Measurements from ENCODE around the gene TESMIN. TPM values are rescaled to one million over a fixed set of nuclear protein-coding genes. Genes with fewer than 3 reads are reported as not detected.

The TESMIN gene
- total and polyA plus RNA-seq, 2 donors = 2.0 to 4.6 TPM

GRCh38 chr11:68778205-68778604, 26.9 kb upstream of the TESMIN start:
- H3K9me3 ChIP-seq (ENCODE audit: control insufficient read depth in 2 of 2, insufficient read depth in 1 of 2, low read length in 1 of 2) = no peaks in the 10 kb centered on the region
- 97% methylated on average over 7 of the region's 7 CpGs for WGBS
- peaks cover 18 to 34% of the 10 kb centered on the region in 2 donors for H3K36me3 ChIP-seq (ENCODE audit: control insufficient read depth in 2 of 2, insufficient read depth in 2 of 2, low read length in 1 of 2)
- H3K27me3 ChIP-seq (ENCODE audit: control insufficient read depth in 2 of 2, insufficient read depth in 1 of 2, low read length in 1 of 2) = no peaks in the 10 kb centered on the region
- no peak overlapping the region for H3K27ac ChIP-seq (ENCODE audit: low read depth in 1 of 2, low read length in 1 of 2)
- DNase-seq (ENCODE audit: low read depth in 6 of 9, low spot score in 9 of 9) = no peak
- H3K4me1 ChIP-seq (ENCODE audit: control insufficient read depth in 2 of 2, insufficient read depth in 2 of 2, low read length in 2 of 2) = no peaks in the 10 kb centered on the region
- no peak overlapping the region for H3K4me3 ChIP-seq (ENCODE audit: low read length in 2 of 2)

GRCh38 chr11:68776442-68777235, 25.3 kb upstream of the TESMIN start:
- Histone ChIP-seq H3K36me3 (ENCODE audit: control insufficient read depth in 2 of 2, insufficient read depth in 2 of 2, low read length in 1 of 2) (peaks cover 18 to 38% of the 10 kb centered on the region in 2 donors), H3K9me3 (ENCODE audit: control insufficient read depth in 2 of 2, insufficient read depth in 1 of 2, low read length in 1 of 2) (no peaks in the 10 kb centered on the region), H3K4me1 (ENCODE audit: control insufficient read depth in 2 of 2, insufficient read depth in 2 of 2, low read length in 2 of 2) (no peaks in the 10 kb centered on the region), H3K27ac (ENCODE audit: low read depth in 1 of 2, low read length in 1 of 2) (no peak overlapping the region), H3K4me3 (ENCODE audit: low read length in 2 of 2) (no peak overlapping the region), H3K27me3 (ENCODE audit: control insufficient read depth in 2 of 2, insufficient read depth in 1 of 2, low read length in 1 of 2) (no peaks in the 10 kb centered on the region)
- DNase-seq (ENCODE audit: low read depth in 6 of 9, low spot score in 9 of 9) = no peak
- WGBS = 92% methylated on average over 20 of the region's 20 CpGs

- peaks cover 16 to 35% of the 10 kb centered on the region in 2 donors for H3K36me3 ChIP-seq (ENCODE audit: control insufficient read depth in 2 of 2, insufficient read depth in 2 of 2, low read length in 1 of 2)
- H3K9me3 ChIP-seq (ENCODE audit: control insufficient read depth in 2 of 2, insufficient read depth in 1 of 2, low read length in 1 of 2) = no peaks in the 10 kb centered on the region
- no peaks in the 10 kb centered on the region for H3K27me3 ChIP-seq (ENCODE audit: control insufficient read depth in 2 of 2, insufficient read depth in 1 of 2, low read length in 1 of 2)
- H3K4me3 ChIP-seq (ENCODE audit: low read length in 2 of 2) = no peak overlapping the region
- 98% methylated on average over 4 of the region's 4 CpGs for WGBS
- no peaks in the 10 kb centered on the region for H3K4me1 ChIP-seq (ENCODE audit: control insufficient read depth in 2 of 2, insufficient read depth in 2 of 2, low read length in 2 of 2)
- H3K27ac ChIP-seq (ENCODE audit: low read depth in 1 of 2, low read length in 1 of 2) = no peak overlapping the region
- no peak for DNase-seq (ENCODE audit: low read depth in 6 of 9, low spot score in 9 of 9)
Observed at GRCh38 chr11:68775951-68776388, 24.6 kb upstream of the TESMIN start.

- Histone ChIP-seq H3K27ac (ENCODE audit: low read depth in 1 of 2, low read length in 1 of 2) (no peak overlapping the region), H3K9me3 (ENCODE audit: control insufficient read depth in 2 of 2, insufficient read depth in 1 of 2, low read length in 1 of 2) (no peaks in the 10 kb centered on the region), H3K36me3 (ENCODE audit: control insufficient read depth in 2 of 2, insufficient read depth in 2 of 2, low read length in 1 of 2) (peaks cover 8 to 40% of the 10 kb centered on the region in 2 donors), H3K27me3 (ENCODE audit: control insufficient read depth in 2 of 2, insufficient read depth in 1 of 2, low read length in 1 of 2) (no peaks in the 10 kb centered on the region), H3K4me1 (ENCODE audit: control insufficient read depth in 2 of 2, insufficient read depth in 2 of 2, low read length in 2 of 2) (no peaks in the 10 kb centered on the region), H3K4me3 (ENCODE audit: low read length in 2 of 2) (no peak overlapping the region)
- WGBS = 97% methylated on average over 9 of the region's 9 CpGs
- no peak for DNase-seq (ENCODE audit: low read depth in 6 of 9, low spot score in 9 of 9)
Observed at GRCh38 chr11:68774194-68774585, 22.9 kb upstream of the TESMIN start.

- Histone ChIP-seq H3K4me1 (ENCODE audit: control insufficient read depth in 2 of 2, insufficient read depth in 2 of 2, low read length in 2 of 2) (no peaks in the 10 kb centered on the region), H3K27ac (ENCODE audit: low read depth in 1 of 2, low read length in 1 of 2) (no peak overlapping the region), H3K27me3 (ENCODE audit: control insufficient read depth in 2 of 2, insufficient read depth in 1 of 2, low read length in 1 of 2) (no peaks in the 10 kb centered on the region), H3K36me3 (ENCODE audit: control insufficient read depth in 2 of 2, insufficient read depth in 2 of 2, low read length in 1 of 2) (peaks cover 8 to 40% of the 10 kb centered on the region in 2 donors), H3K4me3 (ENCODE audit: low read length in 2 of 2) (no peak overlapping the region), H3K9me3 (ENCODE audit: control insufficient read depth in 2 of 2, insufficient read depth in 1 of 2, low read length in 1 of 2) (no peaks in the 10 kb centered on the region)
- WGBS = 96% methylated on average over 22 of the region's 22 CpGs
- no peak for DNase-seq (ENCODE audit: low read depth in 6 of 9, low spot score in 9 of 9)
Observed at GRCh38 chr11:68773521-68774193, 22.3 kb upstream of the TESMIN start.

- no peaks in the 10 kb centered on the region for H3K27me3 ChIP-seq (ENCODE audit: control insufficient read depth in 2 of 2, insufficient read depth in 1 of 2, low read length in 1 of 2)
- H3K4me3 ChIP-seq (ENCODE audit: low read length in 2 of 2) = no peak overlapping the region
- DNase-seq (ENCODE audit: low read depth in 6 of 9, low spot score in 9 of 9) = no peak
- H3K36me3 ChIP-seq (ENCODE audit: control insufficient read depth in 2 of 2, insufficient read depth in 2 of 2, low read length in 1 of 2) = peaks cover 8 to 44% of the 10 kb centered on the region in 2 donors
- no peak overlapping the region for H3K27ac ChIP-seq (ENCODE audit: low read depth in 1 of 2, low read length in 1 of 2)
- H3K9me3 ChIP-seq (ENCODE audit: control insufficient read depth in 2 of 2, insufficient read depth in 1 of 2, low read length in 1 of 2) = no peaks in the 10 kb centered on the region
- 99% methylated on average over 20 of the region's 20 CpGs for WGBS
- H3K4me1 ChIP-seq (ENCODE audit: control insufficient read depth in 2 of 2, insufficient read depth in 2 of 2, low read length in 2 of 2) = no peaks in the 10 kb centered on the region
Observed at GRCh38 chr11:68772936-68773335, 21.6 kb upstream of the TESMIN start.

GRCh38 chr11:68770781-68771180, 19.5 kb upstream of the TESMIN start:
- Histone ChIP-seq H3K27me3 (ENCODE audit: control insufficient read depth in 2 of 2, insufficient read depth in 1 of 2, low read length in 1 of 2) (no peaks in the 10 kb centered on the region), H3K9me3 (ENCODE audit: control insufficient read depth in 2 of 2, insufficient read depth in 1 of 2, low read length in 1 of 2) (no peaks in the 10 kb centered on the region), H3K4me3 (ENCODE audit: low read length in 2 of 2) (no peak overlapping the region), H3K36me3 (ENCODE audit: control insufficient read depth in 2 of 2, insufficient read depth in 2 of 2, low read length in 1 of 2) (peaks cover 8 to 46% of the 10 kb centered on the region in 2 donors), H3K27ac (ENCODE audit: low read depth in 1 of 2, low read length in 1 of 2) (no peak overlapping the region), H3K4me1 (ENCODE audit: control insufficient read depth in 2 of 2, insufficient read depth in 2 of 2, low read length in 2 of 2) (no peaks in the 10 kb centered on the region)
- WGBS = 91% methylated on average over 12 of the region's 12 CpGs
- no peak for DNase-seq (ENCODE audit: low read depth in 6 of 9, low spot score in 9 of 9)

- Histone ChIP-seq H3K27ac (ENCODE audit: low read depth in 1 of 2, low read length in 1 of 2) (no peak overlapping the region), H3K9me3 (ENCODE audit: control insufficient read depth in 2 of 2, insufficient read depth in 1 of 2, low read length in 1 of 2) (no peaks in the 10 kb centered on the region), H3K4me3 (ENCODE audit: low read length in 2 of 2) (no peak overlapping the region), H3K27me3 (ENCODE audit: control insufficient read depth in 2 of 2, insufficient read depth in 1 of 2, low read length in 1 of 2) (no peaks in the 10 kb centered on the region), H3K36me3 (ENCODE audit: control insufficient read depth in 2 of 2, insufficient read depth in 2 of 2, low read length in 1 of 2) (peaks cover 0 to 27% of the 10 kb centered on the region in 2 donors), H3K4me1 (ENCODE audit: control insufficient read depth in 2 of 2, insufficient read depth in 2 of 2, low read length in 2 of 2) (no peaks in the 10 kb centered on the region)
- WGBS = 93% methylated on average over 11 of the region's 11 CpGs
- DNase-seq (ENCODE audit: low read depth in 6 of 9, low spot score in 9 of 9) = no peak
Observed at GRCh38 chr11:68767672-68768071, 16.4 kb upstream of the TESMIN start.

GRCh38 chr11:68766786-68767185, 15.5 kb upstream of the TESMIN start:
- no peak overlapping the region for H3K4me3 ChIP-seq (ENCODE audit: low read length in 2 of 2)
- WGBS = 98% methylated on average over 8 of the region's 8 CpGs

More at GRCh38 chr11:68766786-68767185, 15.5 kb upstream of the TESMIN start:
- Histone ChIP-seq H3K4me1 (ENCODE audit: control insufficient read depth in 2 of 2, insufficient read depth in 2 of 2, low read length in 2 of 2) (no peaks in the 10 kb centered on the region), H3K27ac (ENCODE audit: low read depth in 1 of 2, low read length in 1 of 2) (no peak overlapping the region), H3K27me3 (ENCODE audit: control insufficient read depth in 2 of 2, insufficient read depth in 1 of 2, low read length in 1 of 2) (no peaks in the 10 kb centered on the region), H3K9me3 (ENCODE audit: control insufficient read depth in 2 of 2, insufficient read depth in 1 of 2, low read length in 1 of 2) (no peaks in the 10 kb centered on the region), H3K36me3 (ENCODE audit: control insufficient read depth in 2 of 2, insufficient read depth in 2 of 2, low read length in 1 of 2) (peaks cover 0 to 21% of the 10 kb centered on the region in 2 donors)
- no peak for DNase-seq (ENCODE audit: low read depth in 6 of 9, low spot score in 9 of 9)
